Measurements from ENCODE around the gene CGB8. TPM values are rescaled to one million over a fixed set of nuclear protein-coding genes. Genes with fewer than 3 reads are reported as not detected.
"Not testable (repeated sequence)": the region's sequence is repeated elsewhere in the genome, so short reads cannot be mapped to it uniquely, and the experiment has no call there.

The CGB8 gene
- total and polyA plus RNA-seq, 4 donors = not detected

- WGBS = 5% methylated on average over 38 of the region's 38 CpGs
- Histone ChIP-seq H3K4me1 (ENCODE audit: control insufficient read depth in 4 of 4, insufficient read depth in 4 of 4, low read length in 3 of 4) (peaks cover 0 to 22% (median 12%) of the 10 kb centered on the region in 4 donors), H3K36me3 (ENCODE audit: control insufficient read depth in 4 of 4, insufficient read depth in 3 of 4, low read depth in 1 of 4, low read length in 3 of 4) (no peaks in the 10 kb centered on the region), H3K4me3 (ENCODE audit: low read depth in 1 of 3, low read length in 3 of 3) (peak within 1 kb of the TSS in 2 of 3 donors; percentile 3 to 61), H3K9me3 (ENCODE audit: control insufficient read depth in 4 of 4, low read length in 3 of 4) (no peaks in the 10 kb centered on the region), H3K27ac (ENCODE audit: low read depth in 1 of 2, low read length in 2 of 2) (no peak within 1 kb of the TSS), H3K27me3 (ENCODE audit: control insufficient read depth in 4 of 4, insufficient read depth in 4 of 4, low read length in 3 of 4) (no peaks in the 10 kb centered on the region), H3K9ac (ENCODE audit: low read depth in 1 of 2, low read length in 2 of 2) (no peak within 1 kb of the TSS)
- DNase-seq (ENCODE audit: low spot score) = peak; percentile 45
- TF ChIP-seq ATF3 (IDR thresholded peaks at IDR 0.05) (no peak), TAF1 (conservative IDR thresholded peaks at IDR 0.05) (no peak), ZBTB33 (IDR thresholded peaks at IDR 0.05) (no peak), NR2F2 (IDR thresholded peaks at IDR 0.05) (no peak), YY1 (IDR thresholded peaks at IDR 0.05) (no peak), FOXA1 (IDR thresholded peaks at IDR 0.05) (no peak), REST (IDR thresholded peaks at IDR 0.05) (no peak), MAX (IDR thresholded peaks at IDR 0.05) (no peak), RXRA (IDR thresholded peaks at IDR 0.05) (no peak), FOXA2 (IDR thresholded peaks at IDR 0.05) (no peak), RAD21 (IDR thresholded peaks at IDR 0.05) (no peak)
These were observed 8.8 kb upstream of the CGB8 start, which contains the start of gene CGB7 for GRCh38 chr19:49057636-49058234. Gene CGB7 (minus strand): TSS chr19:49057749. CDS start chr19:49055375, 2,374 bp downstream.

- H3K27ac ChIP-seq (ENCODE audit: low read depth in 1 of 2, low read length in 2 of 2); H3K9ac ChIP-seq (ENCODE audit: low read depth in 1 of 2, low read length in 2 of 2); DNase-seq (ENCODE audit: low spot score); H3K27me3 ChIP-seq (ENCODE audit: control insufficient read depth in 4 of 4, insufficient read depth in 4 of 4, low read length in 3 of 4); H3K9me3 ChIP-seq (ENCODE audit: control insufficient read depth in 4 of 4, low read length in 3 of 4); H3K36me3 ChIP-seq (ENCODE audit: control insufficient read depth in 4 of 4, insufficient read depth in 3 of 4, low read depth in 1 of 4, low read length in 3 of 4): not testable (repeated sequence)
- H3K4me1 ChIP-seq (ENCODE audit: control insufficient read depth in 4 of 4, insufficient read depth in 4 of 4, low read length in 3 of 4) = peaks cover 0 to 22% (median 12%) of the 10 kb centered on the region in 4 donors
- WGBS = 7% methylated on average over 34 of the region's 34 CpGs
- peak overlapping the region in 2 of 3 donors; percentile 3 to 61 for H3K4me3 ChIP-seq (ENCODE audit: low read depth in 1 of 3, low read length in 3 of 3)
These were observed 8.1 kb upstream of the CGB8 start for GRCh38 chr19:49056902-49057596.

Data from liver (tissue), 9 donors.